Measurements from ENCODE around the gene KIAA0825.

DNA sequence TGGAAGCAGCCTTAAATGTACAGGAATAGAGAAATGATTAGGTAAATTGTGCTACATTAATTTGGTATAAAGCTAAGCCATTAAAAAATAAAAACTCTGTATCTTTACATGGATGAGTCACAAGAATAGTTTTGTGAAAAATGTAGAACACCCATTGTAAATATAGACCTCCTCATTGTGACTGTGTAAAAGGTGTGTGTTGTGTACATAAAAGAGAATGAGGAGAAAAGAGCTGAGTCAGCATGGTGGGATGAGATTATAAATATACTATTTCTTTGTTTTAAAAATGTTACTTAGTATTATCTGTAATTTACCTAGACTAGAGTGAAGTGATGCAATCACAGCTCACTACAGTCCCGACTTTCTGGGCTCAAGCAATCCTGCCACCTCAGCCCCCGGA is 250.5 kb downstream of the KIAA0825 start:
- no peak for TF ChIP-seq GATA2 (IDR thresholded peaks at IDR 0.05; ENCODE audit: low read depth, low read length)
- TF ChIP-seq GATA3 (IDR thresholded peaks at IDR 0.05; ENCODE audit: low read depth, low read length) = no peak
